Lung (tissue), 12 donors: ENCODE results near the gene CTRB1. TPM values are rescaled to one million over a fixed set of nuclear protein-coding genes. Genes with fewer than 3 reads are reported as not detected.
"Not testable (repeated sequence)": the region's sequence is repeated elsewhere in the genome, so short reads cannot be mapped to it uniquely, and the experiment has no call there.

Experiments
- ATAC-seq: fragments of 200-7000 bp; cut with Tn5 transposase; one replicate; pipeline ENCODE4 v1.9.1; 2020; ENCODE audit warnings: moderate number of reproducible peaks; ENCODE audit not compliant: insufficient read depth, low FRiP score
- DNase-seq, 3 donors: peaks; one replicate each; pipeline ENCODE4 v3.0.0-alpha.2; 2013 to 2017
- H3K27ac ChIP-seq, 2 donors: one replicate each; pipeline ENCODE4 v1.5.1; 2013; ENCODE audit warnings: mild to moderate bottlenecking in 2 of 2, moderate library complexity in 2 of 2, control low read depth in 1 of 2, inconsistent platforms in 1 of 2, low read depth in 1 of 2, low read length in 1 of 2
- H3K27me3 ChIP-seq, 3 donors: one replicate each; pipeline ENCODE4 v1.5.1; 2013; ENCODE audit warnings: low read length in 2 of 3; ENCODE audit not compliant: control insufficient read depth in 3 of 3, insufficient read depth in 3 of 3
- H3K36me3 ChIP-seq, 4 donors: one replicate each; pipeline ENCODE4 v1.5.1; 2013; ENCODE audit warnings: low read length in 4 of 4, mild to moderate bottlenecking in 1 of 4, moderate library complexity in 1 of 4; ENCODE audit not compliant: control insufficient read depth in 4 of 4, insufficient read depth in 4 of 4
- H3K4me1 ChIP-seq, 5 donors: one replicate each; pipeline ENCODE4 v1.5.1; 2013; ENCODE audit warnings: low read length in 5 of 5, mild to moderate bottlenecking in 2 of 5, moderate library complexity in 1 of 5; ENCODE audit not compliant: control insufficient read depth in 5 of 5, insufficient read depth in 5 of 5
- H3K4me3 ChIP-seq: one replicate; pipeline ENCODE4 v1.5.1; 2013; ENCODE audit warnings: mild to moderate bottlenecking, control low read depth, moderate library complexity
- H3K9ac ChIP-seq, 2 donors: one replicate each; pipeline ENCODE4 v1.5.1; 2013; ENCODE audit warnings: low read length in 2 of 2, control low read depth in 1 of 2; ENCODE audit not compliant: insufficient read depth in 1 of 2
- H3K9me3 ChIP-seq, 4 donors: one replicate each; pipeline ENCODE4 v1.5.1; 2013; ENCODE audit warnings: low read length in 3 of 4, mild to moderate bottlenecking in 1 of 4, moderate library complexity in 1 of 4; ENCODE audit not compliant: control insufficient read depth in 4 of 4, insufficient read depth in 3 of 4
- WGBS, 2 donors: extraction: QIAGEN DNeasy Blood & Tissue Kit; methylation state at CpG; one replicate each; pipeline ENCODE4 v1.1.7; 2013; 5-methylcytosine and 5-hydroxymethylcytosine counted together
- polyA plus RNA-seq, 2 donors: library from polyadenylated mRNA; stranded (reverse); fragments of 200-250 nt; gene quantifications; one replicate each; pipeline ENCODE4 v1.2.1, GENCODE V29; 2013
- total RNA-seq, 2 donors: library from RNA; depleted of rRNA in 1 of 2; stranded (reverse); fragments of >200 nt in 1 of 2; gene quantifications; one replicate each; pipeline ENCODE4 v1.2.1, GENCODE V29; 2014 to 2021
- TF ChIP-seq, protein P1 (sequence below): IDR thresholded peaks from 2 replicates; pipeline ENCODE4 v1.5.1; 2012; ENCODE audit warnings: mild to moderate bottlenecking; ENCODE audit errors: control extremely low read depth, extremely low read depth
- donor health status: control.
- donor health status: control.
- donor health status: Bipolar disorder and iron deficiency.
- donor health status: healthy.
- donor health status: DM: yes; HTN: yes; CAD: no.

CTRB1 gene
- total and polyA plus RNA-seq, 4 donors: 0.33 to 6.5 (median 0.97) TPM; not detected in 1

DNA sequence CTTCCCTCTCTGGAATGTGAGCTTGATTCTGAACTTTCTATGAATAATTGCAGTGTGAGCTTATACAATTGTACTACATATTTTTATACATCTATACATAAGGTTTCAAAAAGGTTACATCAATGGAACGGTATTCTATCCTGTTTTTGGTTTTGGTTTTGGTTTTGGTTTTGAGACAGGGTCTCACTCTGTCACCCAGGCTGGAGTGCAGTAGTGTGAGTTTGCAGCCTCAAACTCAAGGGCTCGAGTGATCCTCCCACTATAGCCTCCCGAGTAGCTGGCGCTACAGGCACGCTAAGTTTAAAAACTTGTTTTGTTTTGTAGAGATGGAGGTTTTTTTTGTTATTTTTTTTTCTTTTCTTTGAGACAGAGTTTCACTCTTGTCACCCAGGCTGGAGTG lies 1.1 kb downstream of the CTRB1 start:
- TF ChIP-seq, protein P1, sequence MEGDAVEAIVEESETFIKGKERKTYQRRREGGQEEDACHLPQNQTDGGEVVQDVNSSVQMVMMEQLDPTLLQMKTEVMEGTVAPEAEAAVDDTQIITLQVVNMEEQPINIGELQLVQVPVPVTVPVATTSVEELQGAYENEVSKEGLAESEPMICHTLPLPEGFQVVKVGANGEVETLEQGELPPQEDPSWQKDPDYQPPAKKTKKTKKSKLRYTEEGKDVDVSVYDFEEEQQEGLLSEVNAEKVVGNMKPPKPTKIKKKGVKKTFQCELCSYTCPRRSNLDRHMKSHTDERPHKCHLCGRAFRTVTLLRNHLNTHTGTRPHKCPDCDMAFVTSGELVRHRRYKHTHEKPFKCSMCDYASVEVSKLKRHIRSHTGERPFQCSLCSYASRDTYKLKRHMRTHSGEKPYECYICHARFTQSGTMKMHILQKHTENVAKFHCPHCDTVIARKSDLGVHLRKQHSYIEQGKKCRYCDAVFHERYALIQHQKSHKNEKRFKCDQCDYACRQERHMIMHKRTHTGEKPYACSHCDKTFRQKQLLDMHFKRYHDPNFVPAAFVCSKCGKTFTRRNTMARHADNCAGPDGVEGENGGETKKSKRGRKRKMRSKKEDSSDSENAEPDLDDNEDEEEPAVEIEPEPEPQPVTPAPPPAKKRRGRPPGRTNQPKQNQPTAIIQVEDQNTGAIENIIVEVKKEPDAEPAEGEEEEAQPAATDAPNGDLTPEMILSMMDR: no peak
- H3K9me3 ChIP-seq: no peaks in the 10 kb centered on the region
- H3K4me3 ChIP-seq: no peak overlapping the region
- WGBS, 2 donors: 63 to 69% methylated on average over 5 of the region's 5 CpGs
- H3K27me3 ChIP-seq: no peaks in the 10 kb centered on the region
- no peaks in the 10 kb centered on the region for H3K36me3 ChIP-seq
- DNase-seq (peak in 1 of 3 donors; percentile 19), ATAC-seq (no peak)
- H3K9ac ChIP-seq: peak overlapping the region in 1 of 2 donors; percentile 4
- peaks cover 0 to 3% (median 0%) of the 10 kb centered on the region in 5 donors for H3K4me1 ChIP-seq
- no peak overlapping the region for H3K27ac ChIP-seq

DNA sequence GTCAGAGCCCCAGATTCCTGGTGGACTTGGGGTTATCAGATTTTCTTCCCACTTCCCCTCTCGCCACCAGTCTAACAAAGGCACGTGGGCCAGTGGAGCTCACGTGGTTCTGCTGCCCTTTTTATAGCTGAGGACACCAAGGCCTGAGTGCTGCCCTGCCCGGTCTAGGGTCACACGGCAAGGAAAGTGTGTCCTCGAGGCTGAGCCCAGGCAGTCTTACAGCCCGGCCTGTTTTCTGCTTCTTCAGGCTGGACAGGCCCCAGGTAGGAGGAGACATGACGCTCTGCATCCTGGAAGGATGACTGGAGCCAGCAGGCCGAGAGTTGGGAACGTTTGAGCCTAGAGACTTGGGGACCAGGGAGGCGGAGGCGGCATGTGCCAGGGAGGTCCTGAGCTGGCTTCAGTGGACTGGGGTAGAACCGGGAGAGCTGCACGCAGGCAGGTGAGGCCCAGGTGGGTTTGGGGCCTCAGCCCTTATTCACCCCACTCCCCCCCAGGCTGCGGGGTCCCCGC lies 3.5 kb downstream of the CTRB1 start:
- Histone ChIP-seq H3K9me3 (no peaks in the 10 kb centered on the region), H3K4me1 (peaks cover 0 to 3% (median 0%) of the 10 kb centered on the region in 5 donors), H3K27ac (no peak overlapping the region), H3K9ac (no peak overlapping the region), H3K4me3 (no peak overlapping the region), H3K36me3 (no peaks in the 10 kb centered on the region), H3K27me3 (no peaks in the 10 kb centered on the region)
- WGBS, 2 donors: 77 to 82% methylated on average over 16 of the region's 16 CpGs
- DNase-seq (no peak), ATAC-seq (no peak)
- TF ChIP-seq, protein P1: no peak

DNA sequence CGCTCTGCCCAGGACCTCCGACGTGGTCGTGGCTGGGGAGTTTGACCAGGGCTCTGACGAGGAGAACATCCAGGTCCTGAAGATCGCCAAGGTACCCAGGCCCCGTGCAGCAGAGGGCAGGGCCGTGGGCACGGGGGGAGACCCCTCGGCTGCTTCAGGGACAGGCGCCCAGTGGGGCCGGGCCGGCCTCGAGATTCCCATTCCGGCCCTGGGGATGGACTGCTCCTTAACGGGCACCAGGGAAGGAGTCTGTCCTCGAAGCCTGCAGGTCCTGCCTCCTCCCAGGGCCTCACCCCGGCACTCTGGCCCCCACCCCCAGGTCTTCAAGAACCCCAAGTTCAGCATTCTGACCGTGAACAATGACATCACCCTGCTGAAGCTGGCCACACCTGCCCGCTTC lies 4.3 kb downstream of the CTRB1 start:
- not testable (repeated sequence) for H3K9me3 ChIP-seq, H3K27me3 ChIP-seq, DNase-seq, H3K9ac ChIP-seq, ATAC-seq, H3K27ac ChIP-seq, H3K4me1 ChIP-seq, H3K36me3 ChIP-seq, H3K4me3 ChIP-seq
- WGBS, 2 donors: 78 to 90% methylated on average over 7 to 10 of the region's 20 CpGs

DNA sequence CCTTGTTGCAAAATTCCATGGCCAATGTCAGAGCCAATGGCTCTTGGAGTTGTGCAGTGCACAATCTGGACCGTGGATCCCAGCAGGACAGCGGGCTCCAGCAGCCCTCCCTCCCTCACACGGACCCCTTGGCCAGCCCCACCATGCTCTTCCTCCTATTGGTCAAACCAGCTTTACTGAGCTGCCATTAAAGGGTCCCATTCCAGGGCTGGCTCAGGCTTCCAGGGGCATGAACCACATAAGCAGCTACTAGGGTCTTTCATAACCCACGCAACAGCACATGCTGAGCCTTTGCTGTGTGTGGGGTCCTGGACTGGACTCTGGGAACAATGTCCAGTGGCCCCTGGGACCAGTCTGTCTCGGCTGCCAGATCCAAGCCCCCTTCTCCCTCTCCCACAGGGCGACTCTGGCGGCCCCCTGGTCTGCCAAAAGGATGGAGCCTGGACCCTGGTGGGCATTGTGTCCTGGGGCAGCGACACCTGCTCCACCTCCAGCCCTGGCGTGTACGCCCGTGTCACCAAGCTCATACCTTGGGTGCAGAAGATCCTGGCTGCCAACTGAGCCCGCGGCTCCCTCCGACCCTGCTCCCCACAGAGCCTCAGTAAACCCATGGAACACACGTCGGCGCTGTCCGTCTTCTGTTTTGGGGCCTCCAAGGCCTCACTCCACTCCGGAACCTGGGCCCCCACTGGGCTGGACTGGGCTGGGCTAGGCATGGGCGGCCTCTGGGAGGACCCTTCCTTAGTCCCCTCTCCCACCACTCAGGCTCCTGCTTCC lies 5.7 kb downstream of the CTRB1 start:
- ATAC-seq (no peak), DNase-seq (no peak)
- Histone ChIP-seq H3K9me3 (no peaks in the 10 kb centered on the region), H3K9ac (no peak overlapping the region), H3K27ac (no peak overlapping the region), H3K36me3 (peaks cover 0 to 19% (median 8%) of the 10 kb centered on the region in 4 donors), H3K27me3 (no peaks in the 10 kb centered on the region), H3K4me1 (peaks cover 0 to 3% (median 0%) of the 10 kb centered on the region in 5 donors), H3K4me3 (no peak overlapping the region)
- 72 to 86% methylated on average over 20 of the region's 20 CpGs for WGBS, 2 donors
- TF ChIP-seq, protein P1: no peak
